HepG2 (cell line): ENCODE data around the gene EPHA1.

Experiments
- CTCF ChIP-seq: sonication (generic); formaldehyde crosslinking; IDR thresholded peaks from 2 replicates; pipeline ENCODE4 v1.5.0; 2020; ENCODE audit warnings: mild to moderate bottlenecking, missing genetic modification reagents, moderate library complexity
- HNF4G ChIP-seq, 2 experiments: sonication (generic) in 1 of 2; formaldehyde crosslinking in 1 of 2; IDR thresholded peaks; 2 replicates each; pipeline versions ENCODE4 v1.4.0 to v1.6.1; 2011 to 2020; ENCODE audit warnings: borderline replicate concordance in 2 of 2, low read depth in 2 of 2, mild to moderate bottlenecking in 2 of 2, low read length in 1 of 2, missing genetic modification reagents in 1 of 2, moderate library complexity in 1 of 2
- KDM4B ChIP-seq: sonication (generic); formaldehyde crosslinking; IDR thresholded peaks from 2 replicates; pipeline ENCODE4 v1.4.0; 2020; ENCODE audit warnings: missing genetic modification reagents
- POLR2A ChIP-seq, 2 experiments: IDR thresholded peaks; 2 replicates each; pipeline ENCODE4 v1.6.1; 2011; ENCODE audit warnings: low read depth in 2 of 2, low read length in 2 of 2, mild to moderate bottlenecking in 1 of 2, moderate library complexity in 1 of 2; ENCODE audit not compliant: insufficient read depth in 1 of 2
- SMARCC2 ChIP-seq: fragments of 450-650 bp; IDR thresholded peaks from 2 replicates; pipeline ENCODE4 v1.6.1; 2017; ENCODE audit warnings: antibody characterized with exemption, mild to moderate bottlenecking
- TBL1XR1 ChIP-seq: fragments of 150-350 bp; IDR thresholded peaks from 2 replicates; pipeline ENCODE4 v1.6.1; 2014; ENCODE audit warnings: borderline replicate concordance, low read length; ENCODE audit not compliant: partially characterized antibody
- YY1 ChIP-seq: IDR thresholded peaks from 2 replicates; pipeline ENCODE4 v1.6.1; 2011; ENCODE audit warnings: low read length, low read depth, moderate library complexity, mild to moderate bottlenecking; ENCODE audit not compliant: insufficient read depth, insufficient replicate concordance
- TF ChIP-seq, protein P1 (sequence below): sonication (generic); formaldehyde crosslinking; IDR thresholded peaks from 2 replicates; pipeline ENCODE4 v1.4.0; 2020; ENCODE audit warnings: missing genetic modification reagents, mild to moderate bottlenecking, borderline replicate concordance
- TF ChIP-seq, protein P2 (sequence below): sonication (generic); formaldehyde crosslinking; IDR thresholded peaks from 2 replicates; pipeline ENCODE4 v1.8.1; 2023; ENCODE audit warnings: mild to moderate bottlenecking, missing genetic modification reagents, borderline replicate concordance

DNA sequence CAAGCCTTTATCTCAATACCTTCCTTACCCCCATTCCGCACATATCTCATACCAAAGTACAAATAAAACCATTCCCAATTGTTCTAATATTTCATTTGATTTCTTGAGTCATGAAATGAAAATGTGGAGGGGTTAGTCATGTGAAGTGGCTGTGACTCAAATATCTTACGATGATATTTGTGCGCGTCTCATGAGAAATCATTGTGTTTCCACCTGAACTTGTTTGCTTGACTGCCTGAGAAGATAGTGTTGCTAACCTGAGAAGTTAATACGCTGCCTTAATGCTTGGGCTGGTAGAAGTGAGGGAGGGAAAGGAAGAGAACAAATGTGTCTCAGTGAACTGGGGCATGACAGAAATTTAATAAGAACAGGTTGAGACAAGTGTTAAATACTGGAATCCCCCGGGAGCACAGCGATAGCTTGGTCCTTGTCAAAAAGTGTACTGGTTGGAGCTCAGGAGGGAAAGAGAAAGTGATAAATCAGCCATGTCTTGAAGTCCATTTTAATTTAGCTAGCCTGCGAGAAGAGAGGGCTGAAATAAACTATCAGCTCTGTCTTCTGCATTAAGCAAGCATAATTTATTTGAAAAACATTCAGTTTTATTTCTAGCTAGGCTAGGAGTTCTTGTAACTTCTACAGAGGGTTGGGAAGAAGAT, 7.2 kb upstream of the EPHA1 start:
- no peak for TF ChIP-seq POLR2A (IDR thresholded peaks at IDR 0.05; ENCODE audit: insufficient read depth in 1 of 2, low read depth in 2 of 2, low read length in 2 of 2)
- TF ChIP-seq, protein P1, sequence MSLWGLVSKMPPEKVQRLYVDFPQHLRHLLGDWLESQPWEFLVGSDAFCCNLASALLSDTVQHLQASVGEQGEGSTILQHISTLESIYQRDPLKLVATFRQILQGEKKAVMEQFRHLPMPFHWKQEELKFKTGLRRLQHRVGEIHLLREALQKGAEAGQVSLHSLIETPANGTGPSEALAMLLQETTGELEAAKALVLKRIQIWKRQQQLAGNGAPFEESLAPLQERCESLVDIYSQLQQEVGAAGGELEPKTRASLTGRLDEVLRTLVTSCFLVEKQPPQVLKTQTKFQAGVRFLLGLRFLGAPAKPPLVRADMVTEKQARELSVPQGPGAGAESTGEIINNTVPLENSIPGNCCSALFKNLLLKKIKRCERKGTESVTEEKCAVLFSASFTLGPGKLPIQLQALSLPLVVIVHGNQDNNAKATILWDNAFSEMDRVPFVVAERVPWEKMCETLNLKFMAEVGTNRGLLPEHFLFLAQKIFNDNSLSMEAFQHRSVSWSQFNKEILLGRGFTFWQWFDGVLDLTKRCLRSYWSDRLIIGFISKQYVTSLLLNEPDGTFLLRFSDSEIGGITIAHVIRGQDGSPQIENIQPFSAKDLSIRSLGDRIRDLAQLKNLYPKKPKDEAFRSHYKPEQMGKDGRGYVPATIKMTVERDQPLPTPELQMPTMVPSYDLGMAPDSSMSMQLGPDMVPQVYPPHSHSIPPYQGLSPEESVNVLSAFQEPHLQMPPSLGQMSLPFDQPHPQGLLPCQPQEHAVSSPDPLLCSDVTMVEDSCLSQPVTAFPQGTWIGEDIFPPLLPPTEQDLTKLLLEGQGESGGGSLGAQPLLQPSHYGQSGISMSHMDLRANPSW (CRISPR knock-in tag): no peak
- TF ChIP-seq KDM4B (CRISPR knock-in tag): no peak
- TF ChIP-seq TBL1XR1: no peak
- no peak for TF ChIP-seq SMARCC2
- no peak for TF ChIP-seq CTCF
- no peak for TF ChIP-seq YY1
- TF ChIP-seq, protein P2, sequence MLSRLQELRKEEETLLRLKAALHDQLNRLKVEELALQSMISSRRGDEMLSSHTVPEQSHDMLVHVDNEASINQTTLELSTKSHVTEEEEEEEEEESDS: no peak
- no peak for TF ChIP-seq HNF4G (IDR thresholded peaks at IDR 0.05; ENCODE audit: borderline replicate concordance, low read depth, low read length)
- no peak for TF ChIP-seq HNF4G (CRISPR knock-in tag; IDR thresholded peaks at IDR 0.05; ENCODE audit: borderline replicate concordance, low read depth)
